HK-2 (cell line): Measurements from ENCODE around the gene CFAP119.

ENCODE experiments used
- DNase-seq: peaks from one replicate; pipeline ENCODE4 v3.0.0-alpha.2; 2018; ENCODE audit not compliant: unreplicated experiment

The CFAP119 gene

GRCh38 chr16:30710971-30711370, 50.9 kb downstream of the CFAP119 start:
- no peak for DNase-seq
